ENCODE results near the gene NQO1. TPM values are rescaled to one million over a fixed set of nuclear protein-coding genes. Genes with fewer than 3 reads are reported as not detected.

NQO1 gene
- total and polyA plus RNA-seq, 2 of the 8 experiments (the other 6 are each of a cell fraction or from before 2014, with no cell fraction given), result 32.7 to 45.7 TPM

GRCh38 chr16:69680358-69680757, 46.0 kb downstream of the NQO1 start:
- no peaks in the 10 kb centered on the region for H3K79me1 ChIP-seq (ENCODE audit: low read depth, low read length)
- TF ChIP-seq CEBPB (IDR thresholded peaks at IDR 0.05; ENCODE audit: low read depth, low read length) (no peak), SP2 (IDR thresholded peaks at IDR 0.05; ENCODE audit: low read length) (no peak), KDM4A (IDR thresholded peaks at IDR 0.05; ENCODE audit: low read depth, low read length, severe bottlenecking) (no peak)
- CTCF ChIA-PET (ENCODE audit: partially characterized antibody), result interaction anchor here (0.6 kb wide), 1 partner anchor 37 kb away, joined by 3 read pairs; no protein-coding TSS in a partner anchor
- H3K79me2 ChIP-seq (ENCODE audit: control insufficient read depth in 1 of 2, insufficient read depth in 2 of 2, low read length in 2 of 2), result no peaks in the 10 kb centered on the region
- no peak overlapping the region for H3K4me2 ChIP-seq (ENCODE audit: insufficient read depth in 1 of 2, low read depth in 2 of 2, low read length in 2 of 2)
- no peaks in the 10 kb centered on the region for H4K20me1 ChIP-seq (replicated peaks in 1 of 2; ENCODE audit: control insufficient read depth in 1 of 2, insufficient read depth in 2 of 2, low read length in 2 of 2)
- H4K91ac ChIP-seq (replicated peaks; ENCODE audit: insufficient read length, low read length), result no peak overlapping the region
- H3K23me2 ChIP-seq (ENCODE audit: low read depth, low read length), result no peaks in the 10 kb centered on the region
- no peak overlapping the region for H4K8ac ChIP-seq (ENCODE audit: extremely low read depth, insufficient read depth, low read length)
- H4K5ac ChIP-seq (ENCODE audit: insufficient read length, low read depth, low read length), result no peak overlapping the region
- H3K4me1 ChIP-seq (replicated peaks in 1 of 4; ENCODE audit: control insufficient read depth in 3 of 4, insufficient read depth in 4 of 4, low read length in 3 of 4), result no peaks in the 10 kb centered on the region
- no peak overlapping the region for H3K27ac ChIP-seq (ENCODE audit: low read depth, low read length)
- H3K4ac ChIP-seq (replicated peaks; ENCODE audit: insufficient read length, low read depth, low read length), result no peak overlapping the region
- H3K14ac ChIP-seq (ENCODE audit: insufficient read length), result no peak overlapping the region
- H2BK12ac ChIP-seq (ENCODE audit: low read depth, low read length), result no peak overlapping the region
- H3K27me3 ChIP-seq (replicated peaks in 1 of 4; ENCODE audit: control insufficient read depth in 3 of 4, extremely low read depth in 1 of 4, insufficient read depth in 3 of 4, low read length in 3 of 4), result no peaks in the 10 kb centered on the region
- DNase-seq (ENCODE audit: low read depth in 1 of 2, low spot score in 2 of 2) (no peak), FAIRE-seq (no peak)
- no peak overlapping the region for H2BK120ac ChIP-seq (replicated peaks; ENCODE audit: low read depth, low read length)
- H3K36me3 ChIP-seq (ENCODE audit: control insufficient read depth in 2 of 4, insufficient read depth in 4 of 4, low read length in 3 of 4), result peaks cover 0 to 11% (median 6%) of the 10 kb centered on the region in 4 experiments; a peak in 5 of 8 replicates
- H3K18ac ChIP-seq (ENCODE audit: extremely low read depth, low read length), result no peak overlapping the region
- H2BK15ac ChIP-seq (ENCODE audit: low read length), result no peak overlapping the region
- no peak overlapping the region for H3K4me3 ChIP-seq (ENCODE audit: extremely low read depth in 1 of 4, insufficient read depth in 2 of 4, low read depth in 3 of 4, low read length in 4 of 4)
- H3K9me3 ChIP-seq (ENCODE audit: insufficient read depth in 2 of 2, low read depth in 1 of 2, low read length in 1 of 2), result no peaks in the 10 kb centered on the region
- no peak overlapping the region for H2BK5ac ChIP-seq (ENCODE audit: low read depth, low read length)
- no peak overlapping the region for H3K23ac ChIP-seq (ENCODE audit: insufficient read length)
- H3K56ac ChIP-seq (replicated peaks; ENCODE audit: insufficient read length, low read depth, low read length), result no peak overlapping the region
- H2BK20ac ChIP-seq (ENCODE audit: low read length), result no peak overlapping the region
- POLR2A ChIA-PET (ENCODE audit: partially characterized antibody), result no interaction called here
- no peak overlapping the region for H2AFZ ChIP-seq (ENCODE audit: low read length)
- no peak overlapping the region for H2AK5ac ChIP-seq (ENCODE audit: low read depth, low read length)
- H3K9ac ChIP-seq (replicated peaks in 1 of 4; ENCODE audit: extremely low read depth in 1 of 4, low read depth in 3 of 4, low read length in 3 of 4), result no peak overlapping the region

Data from H1 (cell line).